Measurements from ENCODE around the gene TMEM250. TPM values are rescaled to one million over a fixed set of nuclear protein-coding genes. Genes with fewer than 3 reads are reported as not detected.

Gene TMEM250
- total and polyA plus RNA-seq, 2 experiments from 2014 or later = 25.6 to 29.3 TPM

DNA sequence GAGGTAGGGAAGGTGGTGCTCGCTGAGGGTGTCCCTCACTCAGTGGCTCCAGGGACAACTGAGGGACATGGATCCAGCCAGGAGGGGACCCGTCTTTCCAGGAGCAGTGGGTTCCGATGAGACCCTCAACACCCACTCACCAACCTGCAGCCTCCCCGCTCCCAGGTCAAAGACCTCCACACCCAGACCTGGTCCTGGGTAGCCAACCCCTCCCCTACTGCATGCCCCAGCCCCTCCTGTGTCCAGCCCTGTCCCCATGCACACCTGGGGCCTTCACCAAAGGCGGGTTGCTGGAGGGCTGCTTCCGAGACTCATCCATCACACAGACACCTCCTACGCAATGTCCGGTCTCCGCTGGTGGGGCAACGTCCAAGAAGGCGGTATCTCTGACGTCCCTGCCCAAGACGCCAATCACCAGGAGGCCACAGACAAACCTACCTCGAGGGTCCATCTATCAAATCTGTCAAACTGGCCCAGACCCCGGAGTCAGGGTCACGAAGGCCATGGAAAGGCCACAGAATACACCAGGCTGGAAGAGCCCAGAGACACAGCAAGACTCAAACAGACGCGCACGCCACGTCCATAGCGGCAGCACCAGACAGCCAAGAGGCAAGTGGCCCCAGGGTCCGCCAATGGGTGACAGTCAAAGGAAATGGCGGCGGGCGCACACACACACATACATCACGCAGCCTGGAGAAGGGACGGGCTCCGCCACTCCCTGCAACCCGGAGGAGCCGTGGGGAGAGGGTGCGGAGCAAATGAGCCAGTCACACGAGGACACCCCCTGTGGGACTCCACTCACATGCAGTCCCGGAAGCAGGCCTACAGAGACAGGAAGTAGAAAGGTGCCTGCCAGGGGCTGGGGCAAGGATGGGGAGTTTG, 34.4 kb downstream of the TMEM250 start:
- Histone ChIP-seq H3K36me3 (no peaks in the 10 kb centered on the region), H3K27me3 (no peaks in the 10 kb centered on the region), H3K4me3 (no peak overlapping the region), H3K4me1 (ENCODE audit: low read depth) (no peaks in the 10 kb centered on the region), H3K27ac (no peak overlapping the region), H3K9me3 (ENCODE audit: low read depth) (no peaks in the 10 kb centered on the region)
- TF ChIP-seq, protein P1, sequence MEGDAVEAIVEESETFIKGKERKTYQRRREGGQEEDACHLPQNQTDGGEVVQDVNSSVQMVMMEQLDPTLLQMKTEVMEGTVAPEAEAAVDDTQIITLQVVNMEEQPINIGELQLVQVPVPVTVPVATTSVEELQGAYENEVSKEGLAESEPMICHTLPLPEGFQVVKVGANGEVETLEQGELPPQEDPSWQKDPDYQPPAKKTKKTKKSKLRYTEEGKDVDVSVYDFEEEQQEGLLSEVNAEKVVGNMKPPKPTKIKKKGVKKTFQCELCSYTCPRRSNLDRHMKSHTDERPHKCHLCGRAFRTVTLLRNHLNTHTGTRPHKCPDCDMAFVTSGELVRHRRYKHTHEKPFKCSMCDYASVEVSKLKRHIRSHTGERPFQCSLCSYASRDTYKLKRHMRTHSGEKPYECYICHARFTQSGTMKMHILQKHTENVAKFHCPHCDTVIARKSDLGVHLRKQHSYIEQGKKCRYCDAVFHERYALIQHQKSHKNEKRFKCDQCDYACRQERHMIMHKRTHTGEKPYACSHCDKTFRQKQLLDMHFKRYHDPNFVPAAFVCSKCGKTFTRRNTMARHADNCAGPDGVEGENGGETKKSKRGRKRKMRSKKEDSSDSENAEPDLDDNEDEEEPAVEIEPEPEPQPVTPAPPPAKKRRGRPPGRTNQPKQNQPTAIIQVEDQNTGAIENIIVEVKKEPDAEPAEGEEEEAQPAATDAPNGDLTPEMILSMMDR (IDR thresholded peaks at IDR 0.05; ENCODE audit: low read depth, low read length) = no peak
- no peak for DNase-seq (ENCODE audit: low read depth in 1 of 2, low spot score in 1 of 2)

DNA sequence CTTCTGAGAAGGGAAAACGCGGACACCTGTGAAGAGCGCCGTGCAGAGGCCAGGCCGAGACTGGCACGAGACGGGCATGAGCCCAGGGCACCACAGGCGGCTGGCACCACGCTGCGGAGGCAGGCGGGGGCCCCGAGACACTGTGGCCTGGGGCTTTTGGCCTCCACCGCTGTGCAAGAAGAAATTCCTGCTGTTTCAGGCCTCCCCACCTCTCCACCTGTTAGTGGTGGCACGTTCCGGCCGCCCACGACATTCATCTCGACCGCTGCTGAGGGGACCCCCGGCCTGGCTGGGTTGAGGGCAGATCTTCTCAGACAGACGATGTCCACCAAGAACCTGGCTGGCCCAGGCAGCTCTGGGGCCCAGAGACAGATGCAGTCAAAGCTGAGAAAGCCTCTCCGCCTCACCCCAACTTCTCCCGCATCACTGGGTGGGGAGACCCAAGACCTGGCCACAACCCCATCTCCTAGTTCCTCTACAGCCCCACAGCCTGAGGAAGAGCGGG, 35.1 kb downstream of the TMEM250 start:
- no peak overlapping the region for H3K27ac ChIP-seq
- no peaks in the 10 kb centered on the region for H3K9me3 ChIP-seq (ENCODE audit: low read depth)
- no peaks in the 10 kb centered on the region for H3K27me3 ChIP-seq
- no peak overlapping the region for H3K4me3 ChIP-seq
- H3K4me1 ChIP-seq (ENCODE audit: low read depth) = no peaks in the 10 kb centered on the region
- TF ChIP-seq, protein P1 (IDR thresholded peaks at IDR 0.05; ENCODE audit: low read depth, low read length) = no peak
- no peaks in the 10 kb centered on the region for H3K36me3 ChIP-seq
- no peak for DNase-seq (ENCODE audit: low read depth in 1 of 2, low spot score in 1 of 2)

DNA sequence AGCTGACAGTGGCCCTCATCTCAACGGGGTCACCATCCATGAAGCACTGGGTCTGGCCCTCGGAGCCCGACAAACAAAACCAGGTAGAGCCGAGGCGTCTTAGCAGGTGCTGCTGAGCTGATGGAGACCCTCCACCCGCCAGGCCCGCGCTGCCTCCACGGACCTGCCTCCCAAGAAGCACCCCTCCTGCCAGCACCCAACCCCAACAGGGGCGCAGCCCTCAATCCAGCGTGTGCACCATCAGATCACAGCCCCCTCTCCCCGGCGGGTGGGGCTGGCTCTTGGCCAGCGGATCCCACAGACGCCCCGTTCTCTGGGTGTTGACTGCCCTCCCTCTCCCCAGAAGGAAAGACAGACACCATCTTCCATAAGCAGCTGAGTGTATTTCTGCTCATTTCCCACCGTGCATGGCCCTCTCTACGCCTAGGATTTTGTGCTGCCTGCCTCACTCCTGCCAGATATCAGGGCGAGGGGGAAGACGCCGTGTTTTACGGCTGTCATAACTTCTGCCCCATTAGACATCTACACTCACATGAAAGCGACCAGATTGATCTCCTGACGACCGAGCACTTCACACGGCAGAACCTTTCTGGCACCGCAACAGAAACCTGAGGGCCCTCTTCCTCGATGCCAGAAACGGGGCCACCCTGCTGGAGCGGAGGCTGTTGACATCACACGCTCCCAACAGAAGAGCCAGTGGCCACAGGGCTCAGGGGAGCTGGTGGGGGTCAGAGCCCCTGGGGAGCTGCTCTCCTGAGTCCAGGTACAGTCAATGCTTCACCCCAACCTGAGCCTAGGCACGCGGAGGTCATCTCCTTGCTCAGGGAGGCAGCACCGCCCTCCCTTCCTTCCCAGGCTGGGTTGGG, 35.9 kb downstream of the TMEM250 start:
- TF ChIP-seq, protein P1 (IDR thresholded peaks at IDR 0.05; ENCODE audit: low read depth, low read length) = no peak
- Histone ChIP-seq H3K27ac (no peak overlapping the region), H3K9me3 (ENCODE audit: low read depth) (no peaks in the 10 kb centered on the region), H3K4me3 (no peak overlapping the region), H3K36me3 (no peaks in the 10 kb centered on the region), H3K27me3 (no peaks in the 10 kb centered on the region), H3K4me1 (ENCODE audit: low read depth) (no peaks in the 10 kb centered on the region)
- no peak for DNase-seq (ENCODE audit: low read depth in 1 of 2, low spot score in 1 of 2)

DNA sequence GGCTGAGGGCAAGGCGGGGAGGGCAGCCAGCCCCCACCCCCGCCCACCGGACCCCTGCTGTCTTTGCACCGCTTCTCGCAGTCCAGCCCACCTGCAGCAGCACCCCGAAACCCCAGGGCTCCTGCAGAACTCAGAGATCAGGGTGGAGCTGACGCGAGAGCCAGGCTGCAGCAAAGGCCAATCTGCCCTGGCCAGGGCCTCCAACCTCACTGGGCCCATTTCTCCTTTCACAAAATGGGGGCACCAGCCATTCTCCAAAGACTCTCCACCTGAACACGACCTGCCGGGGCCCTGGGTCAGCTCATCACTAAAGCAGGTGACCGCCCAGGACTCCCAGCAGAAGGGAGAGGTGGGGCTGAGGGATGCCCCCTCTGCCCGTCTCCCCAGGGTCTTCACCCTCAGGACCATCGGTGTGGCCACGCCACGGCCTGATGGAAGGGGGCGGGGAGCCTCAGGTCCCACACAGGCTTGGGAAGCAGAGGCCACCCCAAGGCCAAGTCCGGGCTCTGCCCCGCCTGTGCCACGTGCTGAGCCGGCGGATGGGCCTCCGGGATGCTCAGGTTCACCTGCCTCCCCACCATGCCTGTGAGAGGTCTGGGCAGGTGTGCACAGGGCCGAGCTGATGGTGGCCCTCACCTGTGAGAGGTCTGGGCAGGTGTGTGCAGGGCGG, 36.7 kb downstream of the TMEM250 start:
- Histone ChIP-seq H3K36me3 (no peaks in the 10 kb centered on the region), H3K27ac (no peak overlapping the region), H3K4me3 (no peak overlapping the region), H3K4me1 (ENCODE audit: low read depth) (no peaks in the 10 kb centered on the region), H3K27me3 (no peaks in the 10 kb centered on the region), H3K9me3 (ENCODE audit: low read depth) (no peaks in the 10 kb centered on the region)
- TF ChIP-seq, protein P1 (IDR thresholded peaks at IDR 0.05; ENCODE audit: low read depth, low read length) = no peak
- DNase-seq (ENCODE audit: low read depth in 1 of 2, low spot score in 1 of 2) = no peak

All from cardiac muscle cell (in vitro differentiated cells and primary cell).